HFFc6 (cell line): ENCODE measurements around the gene WDR48. TPM values are rescaled to one million over a fixed set of nuclear protein-coding genes. Genes with fewer than 3 reads are reported as not detected.

ENCODE experiments used
- DNase-seq: peaks from one replicate; pipeline ENCODE4 v3.0.0-alpha.2; 2018
- H3K27ac Mint-ChIP-seq: 2 replicates; pipeline ENCODE4 v1.8.0; 2020; ENCODE audit warnings: mild to moderate bottlenecking, mixed read lengths
- H3K27me3 Mint-ChIP-seq: 2 replicates; pipeline ENCODE4 v1.8.0; 2021; ENCODE audit warnings: mild to moderate bottlenecking, moderate library complexity, mixed read lengths; ENCODE audit not compliant: insufficient read depth
- H3K36me3 Mint-ChIP-seq: 2 replicates; pipeline ENCODE4 v1.8.0; 2021; ENCODE audit warnings: low read depth, mixed read lengths
- H3K4me1 Mint-ChIP-seq: 2 replicates; pipeline ENCODE4 v1.8.0; 2020; ENCODE audit warnings: low read depth, mixed read lengths
- H3K4me3 Mint-ChIP-seq: 2 replicates; pipeline ENCODE4 v1.8.0; 2020; ENCODE audit warnings: mild to moderate bottlenecking, moderate library complexity, mixed read lengths
- H3K9me3 Mint-ChIP-seq: 2 replicates; pipeline ENCODE4 v1.8.0; 2020; ENCODE audit warnings: mild to moderate bottlenecking, mixed read lengths
- CTCF ChIP-seq: fragments of 200-600 bp; sonication (generic); IDR thresholded peaks from 2 replicates; pipeline ENCODE4 v1.5.0; 2021; ENCODE audit warnings: antibody characterized with exemption, mild to moderate bottlenecking
- total RNA-seq, 6 experiments: library from RNA; stranded (reverse); fragmentation: NEBNext Ultra II Directional; extraction: Animal tissue kit (Norgen Biotek cat#: 25700); gene quantifications; 2 replicates in 1 of 6; 3 replicates in 5 of 6; pipeline ENCODE4 v1.2.3, GENCODE V29; 2021

WDR48 gene
- total RNA-seq, 6 experiments from 2014 or later, result 25.7 to 29.1 (median 28.1) TPM

GRCh38 chr3:39097716-39098472 is 46.1 kb downstream of the WDR48 start:
- no peak for DNase-seq
- Mint-ChIP-seq H3K36me3 (peaks cover 19% of the 10 kb centered on the region; the same call in 1 of the 2 replicates), H3K27me3 (no peaks in the 10 kb centered on the region), H3K9me3 (no peaks in the 10 kb centered on the region), H3K27ac (no peak overlapping the region), H3K4me1 (peaks cover 6% of the 10 kb centered on the region), H3K4me3 (no peak overlapping the region)
- no peak for TF ChIP-seq CTCF

GRCh38 chr3:39098473-39099000 is 46.7 kb downstream of the WDR48 start:
- Mint-ChIP-seq H3K27me3 (no peaks in the 10 kb centered on the region; the same call in 1 of the 2 replicates), H3K9me3 (no peaks in the 10 kb centered on the region), H3K4me3 (no peak overlapping the region), H3K36me3 (peaks cover 18% of the 10 kb centered on the region; the same call in 1 of the 2 replicates), H3K27ac (no peak overlapping the region), H3K4me1 (peaks cover 6% of the 10 kb centered on the region)
- DNase-seq, result no peak
- TF ChIP-seq CTCF, result no peak

- Mint-ChIP-seq H3K27ac (no peak overlapping the region), H3K36me3 (peaks cover 11% of the 10 kb centered on the region; the same call in 1 of the 2 replicates), H3K27me3 (no peaks in the 10 kb centered on the region; the same call in 1 of the 2 replicates), H3K9me3 (no peaks in the 10 kb centered on the region), H3K4me1 (peaks cover 6% of the 10 kb centered on the region), H3K4me3 (no peak overlapping the region)
- DNase-seq, result no peak
- TF ChIP-seq CTCF, result no peak
Measured at GRCh38 chr3:39099242-39099641, 47.4 kb downstream of the WDR48 start.

- DNase-seq, result no peak
- Mint-ChIP-seq H3K27me3 (no peaks in the 10 kb centered on the region; the same call in 1 of the 2 replicates), H3K27ac (no peak overlapping the region), H3K36me3 (peaks cover 7% of the 10 kb centered on the region; the same call in 1 of the 2 replicates), H3K9me3 (no peaks in the 10 kb centered on the region), H3K4me3 (no peak overlapping the region), H3K4me1 (peaks cover 6% of the 10 kb centered on the region)
- no peak for TF ChIP-seq CTCF
Measured at GRCh38 chr3:39099738-39100499, 48.1 kb downstream of the WDR48 start.

- no peak overlapping the region for H3K4me3 Mint-ChIP-seq
- H3K27ac Mint-ChIP-seq, result no peak overlapping the region
- no peaks in the 10 kb centered on the region; the same call in 1 of the 2 replicates for H3K27me3 Mint-ChIP-seq
- H3K36me3 Mint-ChIP-seq, result peaks cover 2% of the 10 kb centered on the region; the same call in 1 of the 2 replicates
- DNase-seq, result no peak
- TF ChIP-seq CTCF, result no peak
- H3K9me3 Mint-ChIP-seq, result no peaks in the 10 kb centered on the region
- peaks cover 11% of the 10 kb centered on the region for H3K4me1 Mint-ChIP-seq
Measured at GRCh38 chr3:39100500-39100886, 48.7 kb downstream of the WDR48 start.
